HTR-8/SVneo (cell line): ENCODE results near the gene EPC1.
"Not testable (repeated sequence)": the region's sequence is repeated elsewhere in the genome, so short reads cannot be mapped to it uniquely, and the experiment has no call there.

Experiments
- DNase-seq: peaks from one replicate; pipeline ENCODE4 v3.0.0; 2011; ENCODE audit warnings: low spot score, mixed read lengths; ENCODE audit not compliant: insufficient read length
- FAIRE-seq: peaks from 2 replicates; lab custom pipeline; 2011; peaks lifted over from hg19 to GRCh38; lab: Jason Lieb, UNC

Gene EPC1

DNA sequence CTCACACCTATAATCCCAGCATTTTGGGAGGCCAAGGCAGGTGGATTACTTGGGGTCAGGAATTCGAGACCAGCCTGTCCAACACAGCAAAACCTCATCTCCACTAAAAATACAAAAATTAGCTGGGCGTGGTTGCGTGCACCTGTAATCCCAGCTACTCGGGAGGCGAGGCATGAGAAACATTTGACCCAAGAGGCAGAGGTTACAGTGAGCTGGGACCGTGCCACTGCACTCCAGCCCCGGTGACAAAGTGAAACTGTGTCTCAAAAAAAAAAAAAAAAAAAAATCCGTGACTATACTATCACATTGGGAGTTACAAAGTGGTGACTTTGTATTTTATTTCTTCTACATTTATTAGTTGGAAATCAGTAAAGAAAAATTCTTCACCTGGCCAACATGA lies 101.2 kb downstream of the EPC1 start:
- DNase-seq (no peak), FAIRE-seq (no peak)

DNA sequence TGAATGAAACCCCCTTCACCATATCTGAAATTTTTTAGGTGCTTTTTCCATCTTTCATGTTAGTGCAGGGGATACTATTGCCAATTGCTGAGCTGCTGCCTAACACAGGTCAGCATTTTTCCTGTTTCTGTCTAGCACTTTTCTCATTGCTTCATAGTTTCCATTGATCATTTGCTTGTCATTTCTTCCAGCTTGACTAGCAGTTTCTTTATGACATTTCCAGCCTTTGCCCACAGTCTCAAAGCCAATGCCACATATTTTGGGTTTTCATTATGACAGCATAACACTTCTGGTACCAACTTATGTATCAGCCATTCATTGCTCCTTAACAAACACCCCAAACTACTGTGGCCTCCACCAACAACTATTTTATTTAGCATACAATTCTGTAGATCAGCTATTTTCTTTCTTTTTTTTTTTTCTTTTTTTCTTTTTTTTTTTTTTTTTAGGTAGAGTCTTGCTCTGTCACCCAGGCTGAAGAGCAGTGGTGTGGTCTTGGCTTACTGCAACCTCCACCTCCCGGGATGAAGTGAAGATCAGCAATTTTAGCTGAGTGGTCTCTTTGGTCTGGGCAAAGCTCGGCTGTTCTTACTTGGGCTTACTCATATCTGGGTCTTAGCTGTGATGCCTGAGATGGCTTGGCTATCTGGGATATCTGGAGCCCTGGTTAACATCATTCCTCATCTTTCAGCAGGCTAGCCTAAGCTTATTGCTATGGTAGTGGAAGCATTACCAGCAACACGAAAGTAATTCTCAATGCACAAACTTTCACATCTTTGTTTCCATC lies 102.3 kb downstream of the EPC1 start:
- no peak for DNase-seq
- no peak for FAIRE-seq

DNA sequence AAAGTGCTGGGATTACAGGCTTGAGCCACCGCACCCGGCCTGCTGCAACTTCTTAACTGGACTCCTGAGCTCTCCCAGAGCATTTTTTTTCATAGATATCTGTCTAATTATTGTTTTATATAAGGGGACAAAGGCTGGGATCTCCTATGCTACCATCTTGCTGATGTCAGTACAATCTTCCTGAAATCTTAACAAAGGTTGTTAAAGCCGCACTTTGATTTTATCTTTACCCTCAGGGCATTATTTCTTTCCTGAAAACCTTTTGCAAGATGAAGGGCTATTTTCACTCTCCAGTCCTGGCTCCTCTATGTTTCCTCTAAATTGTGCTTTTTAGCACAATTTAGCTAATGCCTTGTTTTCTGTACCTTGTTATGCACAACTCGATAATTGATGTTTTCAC lies 102.9 kb downstream of the EPC1 start:
- FAIRE-seq (no peak), DNase-seq (no peak)

DNA sequence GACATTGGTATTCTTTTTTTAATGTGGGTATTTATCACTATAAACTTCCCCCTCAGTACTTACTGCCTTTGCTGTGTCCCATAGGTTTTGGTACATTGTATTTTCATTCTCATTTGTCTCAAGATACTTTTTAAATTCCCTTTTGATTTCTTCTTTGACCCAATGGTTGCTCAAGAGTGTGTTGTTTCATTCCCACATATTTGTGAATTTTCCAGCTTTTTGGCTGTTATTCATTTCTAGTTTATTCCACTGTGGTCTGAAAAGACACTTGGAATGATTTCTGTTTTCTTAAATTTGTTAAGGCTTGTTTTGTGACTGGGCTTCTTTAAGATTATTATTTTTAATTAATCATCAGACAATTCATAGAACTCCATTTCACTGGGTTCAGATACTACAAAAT lies 105.0 kb downstream of the EPC1 start:
- no peak for DNase-seq
- FAIRE-seq = no peak

DNA sequence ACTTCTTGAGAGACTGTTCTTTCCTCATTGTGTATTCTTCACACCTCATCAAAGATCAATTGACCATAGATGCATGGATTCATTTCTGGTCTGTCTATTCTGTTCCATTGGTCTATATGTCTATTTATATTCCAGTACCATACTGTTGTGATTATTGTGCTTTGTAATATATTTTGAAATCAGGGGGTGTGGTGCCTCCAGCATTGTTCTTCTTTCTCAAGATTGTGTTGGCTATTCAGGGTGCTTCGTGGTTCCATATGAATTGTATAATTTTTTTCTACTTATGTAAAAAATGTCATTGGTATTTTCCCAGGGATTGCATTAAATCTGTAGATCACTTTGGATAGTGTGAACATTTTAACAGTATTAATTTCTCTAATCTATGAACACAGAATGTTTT lies 106.5 kb downstream of the EPC1 start:
- DNase-seq = no peak
- no peak for FAIRE-seq

DNA sequence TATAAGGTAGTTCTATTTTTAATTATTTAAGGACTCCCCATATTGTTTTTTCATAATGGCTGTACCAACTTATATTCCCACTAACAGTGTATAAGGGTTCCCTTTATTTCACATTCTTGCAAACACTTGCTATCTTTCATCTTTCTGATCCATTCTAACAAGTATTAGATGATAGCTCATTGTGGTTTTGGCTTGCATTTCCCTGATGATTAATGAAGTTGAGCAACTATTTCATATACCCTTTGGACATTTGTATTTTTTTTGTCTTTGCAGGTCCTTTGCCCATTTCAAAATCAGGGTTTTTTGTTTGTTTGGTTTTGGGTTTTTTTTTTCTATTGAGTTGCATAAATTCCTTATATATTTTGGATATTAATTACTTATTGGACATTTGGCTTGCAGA lies 107.2 kb downstream of the EPC1 start:
- FAIRE-seq (no peak), DNase-seq (no peak)

DNA sequence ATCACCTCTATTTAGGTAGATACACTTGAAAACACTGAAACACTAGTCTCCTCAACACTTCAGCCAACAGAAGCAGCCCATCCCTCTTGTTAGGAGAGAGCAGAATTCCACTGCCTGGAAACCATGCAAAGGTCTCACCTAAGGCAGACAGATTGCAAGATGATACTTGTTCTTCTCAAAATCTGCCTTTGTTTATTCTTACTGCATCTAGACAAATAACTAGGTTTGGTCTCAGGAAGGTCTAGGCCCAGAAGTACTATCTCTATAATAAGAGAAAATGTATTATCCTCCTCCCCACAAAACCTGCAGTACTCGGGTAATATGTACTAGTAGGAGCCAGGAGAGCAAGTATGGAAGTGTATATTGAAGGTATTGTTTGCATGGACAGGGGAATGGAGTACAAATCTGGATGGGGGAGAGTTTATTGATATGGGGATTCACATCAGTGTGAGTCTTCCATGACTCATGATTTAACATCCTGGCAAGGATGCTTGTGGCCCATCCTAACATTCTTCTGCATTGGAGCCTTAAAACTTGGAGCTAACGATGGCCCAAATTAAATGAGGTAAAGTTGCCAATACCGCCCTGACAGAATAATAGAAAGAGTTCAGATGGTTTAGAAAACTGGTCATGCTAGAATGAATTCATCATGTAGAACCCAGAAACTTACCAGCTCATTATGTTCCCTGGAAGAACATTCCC lies 109.2 kb downstream of the EPC1 start:
- DNase-seq (peak; percentile 39), FAIRE-seq (peak; percentile 64)

DNA sequence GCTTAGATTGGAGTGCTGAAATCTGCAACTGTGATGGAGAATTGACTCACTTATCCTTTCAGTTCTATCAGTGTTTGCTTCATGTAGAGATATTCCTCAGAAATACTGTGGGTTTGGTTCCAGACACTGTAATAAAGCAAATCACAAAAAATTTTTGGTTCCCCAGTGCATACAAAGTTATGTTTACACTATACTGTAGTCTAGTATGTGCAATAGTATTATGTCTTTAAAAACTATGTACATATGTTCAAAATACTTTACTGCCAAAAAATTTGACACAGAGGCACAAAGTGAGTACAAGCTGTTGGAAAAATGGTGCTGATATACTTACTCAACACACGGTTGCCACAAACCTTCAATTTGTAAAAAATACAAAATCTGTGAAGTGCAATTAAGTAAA lies 112.5 kb downstream of the EPC1 start:
- no peak for DNase-seq

DNA sequence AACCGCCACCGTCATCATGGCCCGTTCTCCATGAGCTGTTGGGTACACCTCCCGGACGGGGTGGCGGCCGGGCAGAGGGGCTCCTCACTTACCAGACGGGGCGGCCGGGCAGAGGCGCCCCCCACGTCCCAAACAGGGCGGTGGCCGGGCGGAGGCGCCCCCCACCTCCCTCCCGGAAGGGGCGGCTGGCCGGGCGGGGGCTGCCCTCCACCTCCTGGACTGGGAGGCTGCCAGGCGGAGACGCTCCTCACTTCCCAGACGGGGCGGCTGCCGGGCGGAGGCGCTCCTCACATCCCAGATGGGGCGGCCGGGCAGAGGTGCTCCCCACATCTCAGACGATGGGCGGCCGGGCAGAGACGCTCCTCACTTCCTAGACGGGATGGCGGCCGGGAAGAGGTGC lies 113.6 kb downstream of the EPC1 start:
- not testable (repeated sequence) for FAIRE-seq, DNase-seq

More for the DNA sequence above, 112.5 kb downstream of the EPC1 start:
- FAIRE-seq = no peak

DNA sequence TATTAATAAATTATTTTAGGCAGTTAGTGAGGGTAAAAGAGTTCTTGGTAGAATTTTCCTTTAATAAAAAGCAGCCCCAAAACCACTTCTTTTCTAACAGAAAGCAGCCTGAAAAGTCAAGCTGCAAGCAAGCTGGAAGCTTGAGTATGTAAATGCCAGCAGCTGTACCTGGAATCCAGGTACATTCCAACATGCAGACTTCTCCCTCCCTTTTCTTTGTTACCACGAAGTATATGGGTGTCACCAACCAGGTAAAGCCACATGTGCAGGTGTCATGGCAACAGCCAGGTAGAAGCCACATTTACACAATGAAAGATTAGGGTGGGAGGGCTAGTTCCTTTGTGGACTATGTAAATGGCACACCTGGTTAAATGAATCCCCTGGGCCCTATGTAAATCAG lies 114.6 kb downstream of the EPC1 start:
- DNase-seq (no peak), FAIRE-seq (no peak)

DNA sequence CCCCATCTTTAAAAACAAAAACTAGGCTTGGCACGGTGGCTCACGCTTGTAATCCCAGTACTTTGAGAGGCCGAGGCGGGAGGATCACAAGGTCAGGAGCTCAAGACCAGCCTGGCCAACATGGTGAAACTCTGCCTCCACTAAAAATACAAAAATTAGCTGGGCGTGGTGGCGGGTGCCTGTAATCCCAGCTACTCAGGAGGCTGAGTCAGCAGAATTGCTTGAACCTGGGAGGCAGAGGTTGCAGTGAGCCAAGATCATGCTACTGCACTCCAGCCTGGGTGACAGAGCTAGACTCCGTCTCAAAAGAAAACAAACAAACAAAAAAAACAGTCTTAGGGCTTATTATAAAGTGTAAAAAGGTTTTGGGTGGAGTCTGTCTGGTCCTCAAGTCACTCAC lies 117.2 kb downstream of the EPC1 start:
- FAIRE-seq, DNase-seq: not testable (repeated sequence)

DNA sequence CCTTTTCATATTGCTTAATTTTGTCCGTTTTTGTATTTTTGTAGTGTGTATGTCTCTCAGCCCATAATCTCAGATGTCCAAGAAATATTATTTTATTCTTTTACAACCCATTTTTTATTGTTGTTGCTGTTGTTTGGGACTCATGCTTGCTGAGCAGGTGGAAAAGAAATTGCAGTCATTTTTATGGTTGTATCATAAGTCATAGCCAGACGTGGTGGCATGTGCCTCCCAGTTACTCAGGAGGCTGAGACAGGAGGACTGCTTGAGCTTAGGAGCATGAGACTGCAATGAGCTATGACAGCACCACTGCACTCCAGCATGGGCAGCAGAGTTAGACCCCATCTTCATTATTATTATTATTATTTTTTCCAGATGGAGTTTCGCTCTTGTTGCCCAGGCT lies 117.8 kb downstream of the EPC1 start:
- FAIRE-seq = no peak

DNA sequence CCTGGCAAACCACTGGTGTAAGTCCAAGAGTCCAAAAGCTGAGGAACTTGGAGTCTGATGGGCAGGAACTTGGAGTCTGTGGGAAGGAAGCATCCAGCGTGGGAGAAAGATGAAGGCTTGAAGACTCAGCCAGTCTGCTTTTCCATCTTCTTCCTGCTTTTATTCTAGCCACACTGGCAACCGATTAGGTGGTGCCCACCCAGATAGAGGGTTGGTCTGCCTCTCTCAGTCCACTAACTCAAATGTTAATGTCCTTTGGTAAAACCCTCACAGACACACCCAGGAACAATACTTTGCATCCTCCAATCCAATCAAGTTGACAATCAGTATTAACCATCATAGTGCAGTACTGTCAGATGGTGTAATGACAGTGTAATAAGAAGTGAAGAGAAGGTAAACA lies 119.2 kb downstream of the EPC1 start:
- DNase-seq (no peak), FAIRE-seq (no peak)

More for the DNA sequence above, 117.8 kb downstream of the EPC1 start:
- DNase-seq = no peak

DNA sequence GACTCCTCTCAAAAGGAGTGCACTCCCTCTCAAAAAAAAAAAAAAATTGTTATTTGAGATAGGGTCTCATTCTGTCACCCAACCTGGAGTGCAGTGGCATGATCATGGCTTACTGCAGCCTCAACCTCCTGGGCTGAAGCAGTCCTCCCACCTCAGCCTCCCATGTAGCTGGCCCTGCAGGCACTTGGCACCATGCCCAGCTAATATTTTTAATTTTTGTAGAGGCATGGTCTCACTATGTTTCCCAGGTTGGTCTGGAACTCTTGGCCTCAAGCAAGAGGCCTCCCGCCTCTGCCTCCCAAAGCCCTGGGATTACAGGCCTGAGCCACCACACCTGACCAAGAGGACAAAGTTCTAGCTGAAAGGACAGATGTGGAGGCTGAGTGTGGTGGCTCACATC lies 120.3 kb downstream of the EPC1 start:
- FAIRE-seq (no peak), DNase-seq (no peak)

DNA sequence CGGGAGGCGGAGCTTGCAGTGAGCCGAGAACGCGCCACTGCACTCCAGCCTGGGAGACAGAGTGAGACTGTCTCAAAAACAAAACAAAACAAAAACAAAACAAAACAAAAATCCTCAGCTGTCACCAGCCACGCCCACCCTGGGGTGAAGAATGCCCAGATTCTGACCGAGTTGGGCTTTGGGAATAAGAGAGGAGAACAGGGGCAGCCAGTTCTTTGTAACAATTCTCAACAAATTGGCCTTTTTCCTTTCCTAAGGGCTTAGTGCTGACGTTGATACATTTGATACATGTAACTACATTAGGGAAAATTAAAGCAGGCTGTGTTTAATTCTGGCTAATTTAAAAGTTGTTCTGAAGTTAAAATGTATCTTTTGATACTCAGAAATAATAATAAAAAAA lies 121.0 kb downstream of the EPC1 start:
- FAIRE-seq = no peak
- no peak for DNase-seq

DNA sequence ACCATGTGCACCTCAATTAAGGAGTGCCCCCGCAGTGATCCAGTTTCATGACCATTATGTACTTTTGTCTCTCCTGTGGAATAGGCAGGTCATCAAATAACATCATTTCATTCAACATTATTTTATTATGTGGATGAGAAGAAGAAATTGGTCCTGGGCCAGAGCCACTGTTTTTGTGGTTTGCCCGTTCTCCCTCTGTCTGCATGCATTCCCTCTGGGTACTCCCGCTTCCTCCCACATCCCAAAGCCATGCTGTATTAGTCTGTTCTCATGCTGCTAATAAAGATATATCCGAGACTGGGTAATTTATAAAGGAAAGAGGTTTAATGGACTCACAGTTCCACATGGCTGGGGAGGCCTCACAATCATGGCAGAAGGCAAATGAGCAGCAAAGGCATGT lies 124.6 kb downstream of the EPC1 start:
- FAIRE-seq, DNase-seq: not testable (repeated sequence)

DNA sequence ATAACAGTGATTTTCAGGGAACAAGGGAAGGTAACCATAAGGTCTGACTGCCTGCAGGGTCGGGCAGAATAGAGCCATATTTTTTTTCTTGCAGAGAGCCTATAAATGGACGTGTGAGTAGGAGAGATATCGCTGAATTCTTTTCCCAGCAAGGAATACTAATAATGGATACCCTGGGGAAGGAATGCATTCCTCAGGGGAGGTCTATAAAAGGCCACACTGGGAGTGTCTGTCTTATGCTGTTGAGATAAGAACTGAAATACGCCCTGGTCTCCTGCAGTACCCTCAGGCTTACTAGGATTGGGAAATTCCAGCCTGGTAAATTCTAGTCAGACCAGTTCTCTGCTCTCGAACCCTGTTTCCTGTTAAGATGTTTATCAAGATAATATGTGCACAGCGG lies 127.8 kb downstream of the EPC1 start:
- FAIRE-seq, DNase-seq: not testable (repeated sequence)

DNA sequence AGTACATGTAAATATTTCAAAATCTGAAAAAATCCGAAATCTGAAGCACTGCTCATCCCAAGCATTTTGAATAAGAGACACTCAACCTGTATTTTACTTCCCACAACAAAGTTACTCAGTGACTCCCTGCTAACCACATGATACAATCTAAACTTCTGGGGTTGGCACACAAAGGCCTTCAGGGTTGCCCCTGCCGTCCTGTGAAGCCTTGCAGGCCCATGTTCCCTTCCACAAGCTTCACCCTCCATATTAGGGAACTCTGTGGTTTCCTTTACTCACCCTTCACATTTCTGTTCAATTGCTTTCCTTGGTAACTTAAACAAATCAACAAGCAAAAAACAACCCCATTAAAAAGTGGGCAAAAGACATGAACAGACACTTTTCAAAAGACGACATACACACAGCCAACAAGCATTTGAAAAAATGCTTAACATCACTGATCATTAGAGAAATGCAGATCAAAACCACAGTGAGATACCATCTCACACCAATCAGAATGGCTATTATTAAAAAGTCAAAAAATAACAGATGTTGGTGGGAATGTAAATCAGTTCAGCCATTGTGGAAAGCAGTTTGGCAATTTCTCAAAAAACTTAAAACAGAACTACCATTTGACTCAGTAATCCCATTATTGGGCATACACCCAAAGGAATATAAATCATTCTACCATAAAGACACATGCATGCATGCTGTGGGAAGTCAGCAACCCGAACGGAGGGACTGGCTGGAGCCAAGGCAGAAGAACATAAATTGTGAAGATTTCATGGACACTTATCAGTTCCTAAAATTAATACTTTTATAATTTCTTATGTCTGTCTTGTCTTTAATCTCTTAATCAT lies 128.5 kb downstream of the EPC1 start:
- DNase-seq, FAIRE-seq: not testable (repeated sequence)
